Activated CD4-positive, alpha-beta T cell treated with anti-CD3 and anti-CD28 coated beads for 4 hours (primary cell): Measurements from ENCODE around the gene ITPK1.

ENCODE experiments used
- DNase-seq, 2 donors: peaks; one replicate each; pipeline ENCODE4 v3.0.0-alpha.2; 2020

ITPK1 gene

DNA sequence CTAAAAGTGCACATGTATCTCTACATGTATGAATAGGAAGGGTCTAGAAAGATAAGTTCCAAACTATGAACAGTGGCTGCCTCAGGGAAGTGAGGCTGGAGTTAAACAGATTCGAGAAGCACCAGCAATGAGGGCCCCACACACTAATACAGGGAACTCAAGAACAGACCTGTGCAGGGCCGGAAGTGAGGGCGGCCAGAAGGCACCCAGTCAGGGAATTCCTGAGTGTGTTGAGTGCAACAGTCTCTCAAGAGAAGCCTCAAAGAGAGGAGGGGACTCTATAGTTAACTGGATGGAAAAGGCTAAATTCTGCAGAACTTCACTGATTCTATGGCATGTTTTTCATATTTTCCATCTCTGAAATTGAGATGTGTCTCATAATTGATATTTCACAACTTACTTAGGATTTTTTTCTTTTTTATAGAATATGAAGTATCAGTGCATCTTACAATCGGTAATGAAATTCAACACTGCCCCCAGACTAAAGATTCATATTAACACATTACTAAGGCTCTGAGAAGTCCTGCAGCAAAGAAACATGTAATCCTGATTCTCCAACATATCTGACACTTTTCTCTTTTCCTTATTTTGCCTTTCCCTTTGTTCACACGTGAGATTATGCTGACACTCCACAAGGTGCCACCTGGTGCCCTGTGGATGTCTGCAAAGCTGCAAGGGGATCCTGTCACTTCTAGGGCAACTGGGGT is 131.5 kb downstream of the ITPK1 start:
- no peak for DNase-seq

DNA sequence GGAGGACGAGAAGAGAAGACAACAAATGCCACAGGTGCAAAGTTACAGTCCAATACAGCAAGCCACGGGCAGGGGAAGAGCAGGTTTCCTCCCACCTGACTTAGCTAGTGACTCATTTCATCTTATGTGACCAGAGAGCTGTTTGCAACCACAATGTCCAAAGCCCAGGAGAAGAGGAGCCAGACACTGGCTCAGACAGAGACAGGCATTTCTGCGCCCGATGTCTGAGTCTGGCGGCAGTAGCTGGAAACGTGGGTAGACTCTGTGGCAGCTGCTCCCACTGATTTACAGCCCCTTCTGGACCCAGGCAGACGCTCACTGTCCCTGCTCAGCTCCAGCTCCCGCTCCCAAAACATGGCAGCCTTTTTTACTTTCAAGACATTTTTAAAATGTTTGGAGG is 132.8 kb downstream of the ITPK1 start:
- no peak for DNase-seq

DNA sequence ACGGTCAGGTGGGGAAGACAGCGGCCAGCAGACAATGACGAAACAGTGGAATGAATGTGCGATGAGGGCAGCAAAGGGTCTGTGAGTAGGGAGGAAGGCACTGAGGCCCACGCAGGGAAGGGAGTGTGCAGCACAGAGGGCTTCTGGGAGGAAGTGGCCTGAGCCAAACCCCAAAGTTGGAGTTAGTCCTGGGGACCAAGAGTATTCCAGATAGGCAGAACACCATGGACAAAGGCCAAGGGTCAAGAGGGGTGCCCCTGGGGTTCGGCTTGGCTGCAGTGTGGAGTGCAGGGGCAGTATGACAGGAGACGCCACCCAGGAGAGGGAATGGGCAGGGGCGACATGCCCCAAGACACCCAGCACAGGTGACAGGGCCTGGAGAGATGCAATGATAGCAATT is 134.0 kb downstream of the ITPK1 start:
- no peak for DNase-seq

DNA sequence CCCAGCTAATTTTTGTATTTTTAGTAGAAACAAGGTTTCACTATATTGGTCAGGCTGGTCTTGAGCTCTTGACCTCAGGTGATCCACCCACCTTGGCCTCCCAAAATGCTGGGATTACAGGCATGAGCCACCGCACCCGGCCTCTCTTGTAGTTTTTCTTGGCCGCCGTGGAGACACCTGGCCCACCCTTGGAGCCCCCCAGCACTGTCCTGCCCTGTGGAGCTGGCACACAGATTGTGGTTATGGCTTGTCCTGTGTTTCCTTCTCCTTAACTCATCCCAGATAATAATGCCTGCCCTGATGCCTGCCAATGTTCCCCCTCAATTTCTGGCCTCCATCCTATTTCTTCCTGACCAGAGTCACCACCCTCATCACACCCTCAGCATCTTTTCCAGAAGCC is 134.9 kb downstream of the ITPK1 start:
- DNase-seq: no peak

DNA sequence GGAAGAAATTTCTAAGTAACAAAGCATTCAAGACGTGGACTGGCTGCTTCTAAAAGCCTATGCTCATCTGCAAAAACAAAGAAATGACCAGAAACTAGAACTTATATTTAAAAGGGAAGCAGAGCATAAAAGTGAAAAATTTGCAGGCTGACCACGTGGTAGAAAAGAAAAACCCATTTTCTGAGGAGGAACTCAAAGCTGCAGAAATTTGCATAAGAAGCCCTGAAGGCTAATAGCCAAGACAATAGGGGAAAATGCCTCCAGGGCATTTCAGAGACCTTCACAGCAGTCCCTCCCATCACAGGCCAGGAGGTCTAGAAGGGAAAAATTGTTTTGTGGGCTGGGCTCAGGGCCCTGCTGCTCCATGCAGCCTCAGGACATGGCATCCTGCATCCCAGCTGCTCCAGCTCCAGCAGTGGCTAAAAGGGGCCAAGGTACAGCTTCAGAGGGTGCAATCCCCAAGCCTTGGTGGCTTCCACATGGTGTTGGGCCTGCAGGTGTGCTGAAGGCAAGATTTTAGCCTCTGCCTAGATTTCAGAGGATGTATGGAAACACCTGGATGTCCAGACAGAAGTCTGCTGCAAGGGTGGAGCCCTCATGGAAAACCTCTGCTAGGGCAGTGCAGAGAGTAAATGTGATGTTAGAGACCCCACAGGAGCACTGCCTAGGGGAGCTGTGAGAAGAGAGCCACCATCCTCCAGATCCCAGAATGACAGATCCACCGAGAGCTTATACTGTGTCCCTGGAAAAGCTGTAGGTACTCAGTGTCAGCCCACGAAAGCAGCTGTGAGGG is 137.3 kb downstream of the ITPK1 start:
- DNase-seq: no peak

DNA sequence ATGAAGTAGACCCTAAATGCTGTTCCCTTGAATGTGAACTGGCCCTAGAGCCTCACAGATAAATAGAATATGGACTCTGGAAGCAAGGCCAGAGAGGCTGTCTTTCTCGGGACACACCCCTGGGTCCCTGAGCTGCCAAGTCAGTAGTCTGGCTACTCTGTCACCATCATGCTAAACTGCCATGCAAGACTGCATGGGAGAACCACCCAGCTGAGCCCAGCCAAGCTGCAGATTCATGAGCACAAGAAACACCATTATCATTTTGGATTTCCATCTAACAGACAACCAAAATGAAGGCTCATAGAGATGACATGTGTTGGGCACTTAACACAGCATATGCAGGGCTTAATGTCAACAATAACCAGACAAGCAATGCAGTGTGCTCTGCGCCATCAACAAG is 139.5 kb downstream of the ITPK1 start:
- no peak for DNase-seq

DNA sequence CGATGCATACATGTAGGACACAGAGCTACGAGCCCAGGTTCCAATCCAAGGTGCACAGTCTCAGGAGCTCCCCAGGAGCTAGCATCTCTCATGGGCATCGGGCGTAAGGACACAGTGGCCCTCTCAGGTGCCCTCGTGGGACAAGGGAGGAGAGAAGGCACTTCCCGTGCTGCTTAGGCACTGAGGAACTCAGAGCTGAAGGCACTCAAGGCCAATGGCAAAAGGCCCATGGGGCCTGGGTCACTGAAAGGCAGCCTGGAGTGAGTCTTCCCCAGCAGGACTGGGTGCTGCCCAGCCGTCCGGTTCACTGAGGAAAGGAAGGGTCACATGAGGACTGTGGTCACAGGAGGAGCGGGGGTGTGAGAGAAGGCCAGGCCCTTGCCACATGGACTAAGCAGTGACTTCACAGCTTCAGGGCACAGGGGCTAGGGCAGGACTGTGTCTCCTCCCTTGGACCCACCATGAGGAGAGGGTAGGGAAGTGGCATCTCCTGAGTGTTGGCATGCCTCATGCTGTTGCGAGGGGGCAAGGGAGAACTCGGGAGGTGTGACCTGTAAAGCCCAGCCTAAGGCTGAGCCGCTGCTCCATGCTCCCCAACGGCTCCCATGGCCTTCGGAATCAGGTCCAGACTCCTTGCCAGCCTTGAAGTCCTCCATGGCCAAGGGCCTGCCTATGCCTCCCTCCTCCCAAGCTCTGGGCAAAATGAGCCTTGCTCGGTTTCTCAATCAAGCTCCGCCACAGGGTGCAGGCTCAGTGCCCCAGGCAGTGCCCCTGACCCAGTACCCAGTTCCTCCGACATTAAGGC is 141.0 kb downstream of the ITPK1 start:
- DNase-seq: no peak

DNA sequence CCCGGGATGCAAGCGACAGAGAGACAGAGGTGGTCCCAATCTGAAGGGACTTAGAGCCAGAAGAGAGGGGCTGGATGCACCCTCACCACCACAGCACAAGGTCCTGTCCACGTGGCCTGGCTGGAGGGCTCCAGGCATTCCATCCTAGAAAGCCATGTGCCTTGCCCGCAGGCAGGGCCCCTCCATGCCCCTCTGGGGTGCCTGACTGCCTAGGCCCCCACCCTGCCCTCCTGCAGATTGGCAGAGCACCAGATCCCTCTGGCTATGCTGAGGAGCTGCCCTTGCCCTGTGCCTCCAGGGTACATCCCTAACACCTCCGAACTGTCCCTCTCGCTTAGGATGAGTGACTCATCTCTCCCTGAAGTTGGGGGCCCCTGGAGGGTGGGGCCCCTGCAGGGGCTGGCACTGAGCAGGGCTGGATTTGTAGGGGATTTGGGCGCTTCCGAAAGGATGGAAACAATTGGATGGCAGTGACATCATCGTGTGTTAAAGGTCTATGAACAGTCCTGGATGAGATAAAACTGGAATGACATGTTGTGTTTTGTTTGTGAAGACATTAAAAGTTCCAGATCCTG is 141.8 kb downstream of the ITPK1 start:
- DNase-seq: no peak

DNA sequence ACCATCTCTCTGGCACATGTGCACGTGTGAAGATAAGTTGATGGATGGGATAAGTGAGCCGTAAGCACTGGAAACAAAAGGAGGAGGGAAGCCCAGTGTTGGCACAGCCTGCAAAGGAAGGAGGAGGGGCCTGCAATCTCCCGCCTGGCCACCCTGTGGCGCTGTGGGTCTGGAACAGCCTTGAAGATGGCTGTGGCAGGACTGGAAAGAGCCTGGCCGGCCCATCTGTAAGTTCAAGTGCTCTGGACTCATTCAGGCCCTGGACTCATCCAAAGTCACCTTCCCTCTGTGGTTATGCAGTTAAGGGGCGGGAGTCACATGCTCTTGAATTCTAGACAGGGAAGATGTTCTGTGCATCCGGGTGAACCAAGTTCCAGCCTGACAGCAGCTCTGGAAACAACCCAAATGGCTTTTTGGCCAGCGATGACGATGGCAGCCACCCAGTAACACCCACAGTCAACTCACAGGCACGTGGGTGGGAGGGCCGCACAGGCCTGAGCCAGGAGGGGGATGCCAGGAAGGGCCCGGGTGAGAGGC is 142.4 kb downstream of the ITPK1 start:
- DNase-seq: no peak

DNA sequence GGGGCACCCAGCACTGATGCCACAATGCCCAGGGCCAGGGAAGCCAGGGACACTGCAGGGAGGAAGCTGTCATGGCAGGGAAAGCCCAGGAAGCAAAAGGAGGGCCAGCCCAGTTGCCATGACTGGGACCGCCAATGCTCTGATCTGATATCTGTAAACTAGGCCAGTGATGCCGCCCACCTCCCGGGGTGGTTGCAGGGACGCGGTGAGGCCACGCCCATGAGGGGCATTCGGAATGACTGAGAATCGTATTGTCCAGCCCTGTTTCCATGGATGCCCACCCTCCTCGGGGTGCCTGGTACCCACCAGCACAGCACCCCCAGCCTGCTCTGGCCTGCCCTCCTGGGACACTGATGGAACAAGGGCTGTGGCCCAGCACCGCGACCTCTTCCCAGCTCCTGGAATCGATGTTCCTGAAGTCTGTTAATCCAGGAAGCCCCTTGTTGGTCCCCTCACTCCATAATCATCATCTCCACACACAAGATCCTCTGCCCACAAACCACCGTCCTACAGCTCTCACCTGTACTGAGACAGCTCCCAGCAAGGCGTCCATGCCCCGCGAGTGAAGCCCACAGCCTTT is 144.0 kb downstream of the ITPK1 start:
- DNase-seq: no peak

DNA sequence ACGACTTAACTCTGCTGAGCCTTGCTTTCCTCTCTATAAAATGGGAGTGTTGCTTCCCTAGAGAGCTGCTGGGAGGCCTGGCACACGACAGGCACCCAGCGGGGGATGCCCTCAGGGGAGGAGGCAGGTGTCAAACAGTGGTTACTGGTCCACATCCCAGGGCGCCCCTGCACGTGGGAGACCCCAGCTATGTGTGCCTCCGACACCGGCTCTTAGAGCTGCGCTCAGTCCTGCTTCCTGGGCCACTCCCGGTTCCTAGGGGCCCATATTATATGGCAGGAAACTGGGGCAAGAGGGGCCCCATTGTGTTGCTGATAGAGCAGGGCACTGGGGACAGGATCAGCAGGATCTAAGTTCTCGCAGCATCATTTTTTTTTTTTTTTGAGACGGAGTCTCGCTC is 145.5 kb downstream of the ITPK1 start:
- no peak for DNase-seq

DNA sequence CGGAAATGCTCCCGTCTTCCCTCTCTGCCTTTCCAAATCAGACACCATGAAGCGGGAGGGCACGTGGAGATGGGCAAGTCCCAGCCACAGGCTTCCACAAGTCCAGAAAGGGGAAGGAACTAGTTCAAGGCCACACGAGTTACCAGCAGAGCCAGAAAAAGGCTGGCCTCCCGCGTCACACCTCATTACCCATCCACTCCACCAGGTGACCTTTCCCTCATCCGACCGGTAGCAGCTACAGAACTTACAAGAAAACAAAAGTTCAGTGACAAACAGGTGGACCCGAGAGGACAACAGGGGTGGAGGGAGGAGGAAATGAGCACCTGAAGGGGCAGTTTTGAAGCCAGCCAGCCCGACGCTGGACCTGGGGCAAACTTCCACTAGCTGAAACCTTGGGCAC is 145.9 kb downstream of the ITPK1 start:
- DNase-seq: no peak

DNA sequence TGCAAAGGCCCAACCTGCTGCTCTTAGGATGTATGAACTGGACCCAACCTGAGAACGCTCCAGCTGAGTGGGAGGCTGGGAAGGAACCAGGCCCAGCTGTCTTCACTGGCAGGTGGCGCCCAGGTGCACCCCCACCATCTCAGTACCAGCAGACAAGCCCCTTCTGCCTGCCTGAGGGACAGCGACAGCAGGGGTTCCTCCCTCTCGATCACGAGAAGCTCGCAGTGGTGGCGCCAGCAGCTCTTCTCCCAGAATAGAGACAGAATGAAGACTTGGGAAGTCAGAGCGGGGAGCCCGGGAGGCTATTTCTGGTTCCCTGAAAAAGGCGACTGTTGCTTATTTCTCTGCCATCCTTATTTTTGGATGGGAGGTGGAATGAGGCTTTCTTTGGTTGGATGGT is 146.3 kb downstream of the ITPK1 start:
- DNase-seq: no peak

DNA sequence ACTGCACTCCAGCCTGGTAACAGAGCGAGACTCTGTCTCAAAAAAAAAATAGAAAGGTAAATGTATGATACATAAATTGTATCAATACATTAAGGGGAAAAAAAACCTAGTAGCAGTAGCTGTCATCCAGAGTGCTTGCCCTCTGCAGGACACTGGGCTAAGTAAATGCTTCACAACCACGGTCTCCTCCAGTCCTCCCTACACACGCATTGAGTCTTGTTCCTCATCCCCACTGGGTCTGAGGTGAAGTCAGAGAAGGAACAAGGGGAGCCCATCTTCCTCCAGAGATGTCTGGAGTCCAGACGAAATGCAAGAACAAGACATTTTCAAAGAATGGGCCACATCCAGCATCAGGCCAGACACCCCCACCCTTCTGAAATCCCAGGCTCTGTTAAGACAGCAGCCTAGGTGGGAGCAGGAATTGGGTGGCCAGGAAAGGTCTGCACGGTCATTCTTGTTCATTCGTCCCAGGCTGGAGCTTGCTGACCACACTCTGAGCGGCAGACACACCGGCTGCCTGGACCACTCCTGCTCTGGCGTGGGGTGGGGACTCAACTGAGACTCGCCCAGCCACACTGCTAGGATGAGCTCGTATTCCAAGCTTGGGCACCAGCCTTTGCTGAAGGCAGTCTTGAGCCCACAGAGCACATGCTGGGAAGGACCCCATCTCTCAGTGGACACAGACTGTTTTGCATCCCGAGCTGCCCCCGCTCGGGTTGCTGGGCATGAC is 147.3 kb downstream of the ITPK1 start:
- DNase-seq: no peak

DNA sequence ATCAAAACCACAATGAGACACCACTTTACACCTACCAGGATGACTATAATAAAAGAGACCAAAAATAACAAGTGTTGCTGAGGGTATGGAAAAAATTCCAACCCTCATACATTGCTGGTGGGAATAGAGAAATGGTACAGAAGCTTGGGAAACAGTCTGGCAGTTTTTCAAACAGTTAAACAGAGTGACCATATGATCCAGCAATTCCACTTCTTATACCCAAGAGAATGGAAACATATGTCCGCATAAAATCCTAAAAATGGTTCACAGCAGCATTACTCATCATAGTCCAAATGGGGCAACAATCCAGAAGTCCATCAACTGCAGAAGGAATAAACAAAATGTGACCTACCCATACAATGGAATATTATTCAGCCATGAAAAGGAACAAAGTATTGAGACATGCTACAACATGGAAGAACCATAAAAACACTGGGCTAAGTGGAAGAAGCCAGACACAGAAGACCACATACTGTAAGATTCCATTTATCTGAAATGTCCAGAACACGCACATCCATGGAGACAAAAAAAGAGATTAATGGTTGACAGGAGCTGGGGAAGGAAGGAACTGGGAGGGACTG is 148.3 kb downstream of the ITPK1 start:
- no peak for DNase-seq

DNA sequence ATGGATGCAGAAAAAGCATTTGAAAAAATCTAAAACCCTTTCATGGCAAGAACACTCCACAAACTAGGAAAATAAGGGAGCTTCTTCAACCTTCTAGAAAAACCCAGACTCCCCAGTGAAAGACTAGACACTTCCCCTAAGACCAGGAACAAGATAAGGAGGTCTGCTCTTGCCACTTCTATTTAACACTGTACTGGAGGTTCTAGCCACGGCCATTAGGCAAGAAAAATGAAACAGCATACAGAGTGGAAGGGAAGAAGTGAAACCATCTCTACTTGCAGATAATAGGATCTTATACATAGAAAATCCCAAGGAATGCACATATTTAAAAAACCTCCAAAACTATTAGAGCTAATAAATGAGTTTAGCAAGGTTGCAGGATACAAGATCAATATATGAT is 150.4 kb downstream of the ITPK1 start:
- no peak for DNase-seq

DNA sequence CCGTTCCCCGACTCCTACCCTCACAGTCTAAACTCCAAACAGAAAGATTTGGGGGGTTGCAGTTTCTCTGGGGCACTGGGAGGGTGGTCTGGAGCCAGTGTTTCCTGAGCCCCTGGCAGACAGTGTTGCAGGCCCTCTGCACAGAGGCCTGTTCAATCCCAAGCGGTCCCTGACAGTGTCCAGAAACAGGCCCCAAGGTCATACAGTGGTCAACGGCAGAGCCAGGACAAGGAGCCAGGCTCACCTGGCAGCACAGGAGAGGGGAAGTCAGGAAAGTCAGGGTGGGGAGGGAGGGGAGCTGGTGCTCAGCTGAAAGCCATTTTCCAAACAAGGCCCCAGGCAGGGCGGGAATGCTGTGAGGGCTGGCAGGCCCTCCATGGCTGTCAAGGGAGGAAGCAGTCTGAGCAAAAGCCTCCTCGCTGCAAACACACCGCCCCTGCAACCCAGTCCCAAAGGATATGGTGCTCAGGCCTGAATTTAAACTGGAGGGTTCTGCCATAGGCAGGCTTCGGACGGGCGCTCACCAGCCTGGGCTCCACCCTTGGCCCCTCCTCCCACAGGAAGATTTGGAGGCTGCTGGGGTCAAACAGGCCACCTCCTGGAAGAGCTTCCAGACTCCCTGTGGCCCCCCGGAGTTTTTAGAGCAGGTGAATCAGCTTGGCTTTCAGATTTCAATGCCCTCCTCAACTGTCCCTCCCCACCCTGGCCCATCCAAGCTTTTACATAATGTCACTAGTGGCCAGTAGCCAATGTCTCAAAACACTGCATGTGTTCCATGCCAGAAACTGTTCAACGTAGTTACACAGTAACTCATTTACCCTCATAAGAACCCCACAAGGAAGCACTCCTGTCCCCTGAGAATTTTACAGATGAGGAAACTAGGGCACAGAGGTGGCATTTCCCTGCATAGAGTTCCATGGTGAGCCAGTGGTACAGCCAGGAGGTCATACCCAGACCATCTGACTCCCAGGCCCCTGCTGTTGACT is 151.3 kb downstream of the ITPK1 start:
- no peak for DNase-seq

DNA sequence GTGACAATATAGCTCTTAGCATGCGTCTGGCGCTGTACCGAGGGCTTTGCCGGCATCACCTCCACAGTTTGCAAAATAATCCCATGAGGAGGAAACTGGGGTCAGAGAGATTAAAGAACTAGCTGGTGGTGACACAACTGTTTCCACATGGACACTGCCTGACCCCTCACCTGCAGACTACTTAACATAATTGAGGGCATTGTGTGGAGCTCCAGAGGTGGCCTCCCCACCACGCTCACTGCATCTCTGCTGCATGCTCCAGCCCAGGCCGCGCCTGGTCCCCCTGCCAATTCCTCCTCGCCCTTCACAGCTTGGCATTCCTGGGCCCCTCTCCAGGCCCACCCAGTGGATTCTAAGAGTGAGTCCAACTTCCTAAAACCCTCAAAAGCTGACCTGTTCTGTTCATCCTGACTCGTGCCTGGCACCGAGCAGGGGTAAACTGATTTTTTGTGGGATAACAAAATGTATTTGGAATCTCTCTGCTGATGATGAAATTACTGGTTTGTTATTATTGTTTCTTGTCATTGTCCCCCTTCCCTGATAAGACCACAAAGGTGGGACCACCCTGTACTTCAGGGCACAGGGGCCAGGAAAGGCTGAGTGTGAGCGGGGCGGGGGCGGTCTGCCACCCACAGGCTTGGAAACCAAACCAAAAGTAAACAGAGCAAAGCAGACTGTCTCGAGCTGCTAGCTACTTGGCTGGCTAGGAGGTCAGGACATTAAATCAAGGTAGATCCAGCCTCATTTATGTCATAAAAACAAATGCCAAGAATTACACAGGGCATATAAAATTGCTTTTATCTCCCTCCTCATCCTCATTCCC is 152.2 kb downstream of the ITPK1 start:
- no peak for DNase-seq

DNA sequence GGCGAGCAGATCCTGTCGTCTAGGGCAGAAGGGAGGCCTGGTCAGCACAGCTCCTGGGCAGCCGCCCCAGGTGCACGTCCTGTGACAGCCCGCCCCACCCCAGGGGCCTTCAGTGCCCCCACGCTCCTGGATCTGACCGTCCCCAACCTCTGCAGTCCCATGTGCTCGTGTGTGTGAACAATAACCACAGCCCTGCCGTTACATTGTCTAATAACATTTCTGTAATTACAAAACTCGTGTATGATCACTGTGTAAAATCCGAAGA is 153.0 kb downstream of the ITPK1 start:
- no peak for DNase-seq
